ENCODE data around the gene ILK. TPM values are rescaled to one million over a fixed set of nuclear protein-coding genes. Genes with fewer than 3 reads are reported as not detected.

The ILK gene
- total RNA-seq, 1 experiment from 2014 or later: 73.5 TPM

- no peak for TF ChIP-seq FOSL1 (IDR thresholded peaks at IDR 0.05; ENCODE audit: low read depth)
- no peak for TF ChIP-seq ZFX (IDR thresholded peaks at IDR 0.05)
- TF ChIP-seq TCF7L2 (IDR thresholded peaks at IDR 0.05; ENCODE audit: borderline replicate concordance, extremely low read depth, insufficient read depth, insufficient read length): no peak
- TF ChIP-seq CTCF (IDR thresholded peaks at IDR 0.05 in 2 of 3, conservative IDR thresholded peaks at IDR 0.05 in 1 of 3; ENCODE audit: borderline replicate concordance in 1 of 3, insufficient read depth in 1 of 3, low read depth in 2 of 3, low read length in 2 of 3): no peak
- no peak for TF ChIP-seq ZNF274 (IDR thresholded peaks at IDR 0.05; ENCODE audit: low read depth, low read length)
Observed at GRCh38 chr11:6635082-6635932, 31.7 kb downstream of the ILK start (continued).

GRCh38 chr11:6636480-6636879 lies 32.9 kb downstream of the ILK start:
- no peak for ATAC-seq
- H3K9me2 ChIP-seq (ENCODE audit: insufficient read depth): no peaks in the 10 kb centered on the region
- H3K27me3 ChIP-seq (ENCODE audit: insufficient read depth, low read length): no peaks in the 10 kb centered on the region
- H3K36me3 ChIP-seq (ENCODE audit: control insufficient read depth in 1 of 2, insufficient read depth in 2 of 2, low read length in 2 of 2): no peaks in the 10 kb centered on the region
- H3K4me2 ChIP-seq (ENCODE audit: low read length): no peak overlapping the region
- H3K4me1 ChIP-seq (ENCODE audit: control insufficient read depth in 1 of 2, insufficient read depth in 2 of 2, low read length in 2 of 2): peaks cover 6 to 14% of the 10 kb centered on the region in 2 experiments; a peak in 3 of 4 replicates
- H2AFZ ChIP-seq (ENCODE audit: low read depth, low read length, poor library complexity, severe bottlenecking): no peak overlapping the region
- H3K27ac ChIP-seq (ENCODE audit: low read depth, low read length): no peak overlapping the region
- ChIA-PET RAD21 (ENCODE audit: low non-redundant PET in 1 of 2, low total read pairs in 2 of 2, uncharacterized antibody in 2 of 2, unreplicated experiment in 2 of 2) (no interaction called here), POLR2A (no interaction called here), CTCF (no interaction called here)
- H3K79me2 ChIP-seq (ENCODE audit: insufficient read depth, low read length): no peaks in the 10 kb centered on the region
- no peak for DNase-seq (ENCODE audit: low read depth, low spot score)
- no peaks in the 10 kb centered on the region for H4K20me1 ChIP-seq (ENCODE audit: insufficient read depth)
- H3K4me3 ChIP-seq (replicated peaks in 1 of 2; ENCODE audit: low read depth in 1 of 2, low read length in 2 of 2): no peak overlapping the region
- intact Hi-C loops (cut with micrococcal nuclease): no loop called here
- TF ChIP-seq CEBPB (IDR thresholded peaks at IDR 0.05; ENCODE audit: low read depth) (no peak), CBX3 (IDR thresholded peaks at IDR 0.05; ENCODE audit: low read depth) (no peak), SP1 (IDR thresholded peaks at IDR 0.05; ENCODE audit: low read depth) (no peak), YY1 (IDR thresholded peaks at IDR 0.05; ENCODE audit: extremely low read depth, insufficient replicate concordance, low read depth, low read length) (no peak), TCF7L2 (IDR thresholded peaks at IDR 0.05; ENCODE audit: borderline replicate concordance, extremely low read depth, insufficient read depth, insufficient read length) (no peak), FOSL1 (IDR thresholded peaks at IDR 0.05; ENCODE audit: low read depth) (no peak), ZNF274 (IDR thresholded peaks at IDR 0.05; ENCODE audit: low read depth, low read length) (no peak), ELF1 (IDR thresholded peaks at IDR 0.05; ENCODE audit: borderline replicate concordance, low read depth) (no peak), ATF3 (IDR thresholded peaks at IDR 0.05) (no peak), SIN3A (IDR thresholded peaks at IDR 0.05; ENCODE audit: low read depth) (no peak), ZBTB33 (IDR thresholded peaks at IDR 0.05; ENCODE audit: extremely low read depth, insufficient replicate concordance, low read length) (no peak), MAX (IDR thresholded peaks at IDR 0.05) (no peak), ZFX (IDR thresholded peaks at IDR 0.05) (no peak)
- H3K9ac ChIP-seq (ENCODE audit: low read length): no peak overlapping the region
- BruUV-seq (replicated peaks): no TSS peak
- no peaks in the 10 kb centered on the region for H3K9me3 ChIP-seq (ENCODE audit: control insufficient read depth in 1 of 2, insufficient read depth in 1 of 2, low read depth in 1 of 2, low read length in 2 of 2)

Data from HCT116 (cell line).